ENCODE results near the gene PHLPP2. TPM values are rescaled to one million over a fixed set of nuclear protein-coding genes. Genes with fewer than 3 reads are reported as not detected.
A peak's percentile ranks its signal among the peaks of the same experiment; 100 is the strongest.

The PHLPP2 gene
- total RNA-seq, 1 donor from 2014 or later = 12.7 TPM

DNA sequence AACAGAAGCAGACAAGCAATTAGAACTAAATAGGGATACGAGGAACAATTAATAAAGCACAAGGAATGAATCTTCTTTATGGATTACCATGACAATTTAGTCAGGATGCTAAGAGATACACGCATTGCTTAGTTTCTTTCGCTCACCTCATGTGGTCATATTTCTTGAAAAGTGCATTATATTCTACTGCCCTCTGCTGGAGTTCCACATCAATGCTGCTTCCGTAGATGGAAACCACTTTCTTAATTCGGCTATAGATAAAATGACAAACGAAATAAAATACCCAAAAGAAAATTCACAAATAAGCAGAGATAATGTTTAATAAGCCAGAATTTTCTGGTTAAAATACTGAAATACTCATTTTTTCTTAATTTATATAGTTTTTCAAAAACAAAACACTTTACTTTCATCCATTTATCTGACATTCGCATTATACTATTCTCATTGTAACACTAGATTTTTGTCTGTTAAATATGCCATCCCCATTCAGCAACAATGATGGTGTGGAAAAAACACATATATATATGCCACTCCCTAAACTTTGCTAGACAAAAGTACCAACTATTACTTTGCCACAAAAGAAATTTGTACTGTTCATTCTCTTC, 22.0 kb upstream of the PHLPP2 start:
- no peak for DNase-seq (ENCODE audit: low spot score, unreplicated experiment)
- H3K4me1 Mint-ChIP-seq (ENCODE audit: low read depth) = no peaks in the 10 kb centered on the region
- H3K27me3 Mint-ChIP-seq = no peaks in the 10 kb centered on the region
- no peaks in the 10 kb centered on the region for H3K9me3 Mint-ChIP-seq (ENCODE audit: low read depth)
- TF ChIP-seq, protein P1, sequence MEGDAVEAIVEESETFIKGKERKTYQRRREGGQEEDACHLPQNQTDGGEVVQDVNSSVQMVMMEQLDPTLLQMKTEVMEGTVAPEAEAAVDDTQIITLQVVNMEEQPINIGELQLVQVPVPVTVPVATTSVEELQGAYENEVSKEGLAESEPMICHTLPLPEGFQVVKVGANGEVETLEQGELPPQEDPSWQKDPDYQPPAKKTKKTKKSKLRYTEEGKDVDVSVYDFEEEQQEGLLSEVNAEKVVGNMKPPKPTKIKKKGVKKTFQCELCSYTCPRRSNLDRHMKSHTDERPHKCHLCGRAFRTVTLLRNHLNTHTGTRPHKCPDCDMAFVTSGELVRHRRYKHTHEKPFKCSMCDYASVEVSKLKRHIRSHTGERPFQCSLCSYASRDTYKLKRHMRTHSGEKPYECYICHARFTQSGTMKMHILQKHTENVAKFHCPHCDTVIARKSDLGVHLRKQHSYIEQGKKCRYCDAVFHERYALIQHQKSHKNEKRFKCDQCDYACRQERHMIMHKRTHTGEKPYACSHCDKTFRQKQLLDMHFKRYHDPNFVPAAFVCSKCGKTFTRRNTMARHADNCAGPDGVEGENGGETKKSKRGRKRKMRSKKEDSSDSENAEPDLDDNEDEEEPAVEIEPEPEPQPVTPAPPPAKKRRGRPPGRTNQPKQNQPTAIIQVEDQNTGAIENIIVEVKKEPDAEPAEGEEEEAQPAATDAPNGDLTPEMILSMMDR (IDR thresholded peaks at IDR 0.05; ENCODE audit: unreplicated experiment) = peak; percentile 78
- H3K27ac Mint-ChIP-seq = no peak overlapping the region
- no peak overlapping the region for H3K4me3 Mint-ChIP-seq (ENCODE audit: low read depth)
- peaks cover 27% of the 10 kb centered on the region for H3K36me3 Mint-ChIP-seq (ENCODE audit: insufficient read depth)

DNA sequence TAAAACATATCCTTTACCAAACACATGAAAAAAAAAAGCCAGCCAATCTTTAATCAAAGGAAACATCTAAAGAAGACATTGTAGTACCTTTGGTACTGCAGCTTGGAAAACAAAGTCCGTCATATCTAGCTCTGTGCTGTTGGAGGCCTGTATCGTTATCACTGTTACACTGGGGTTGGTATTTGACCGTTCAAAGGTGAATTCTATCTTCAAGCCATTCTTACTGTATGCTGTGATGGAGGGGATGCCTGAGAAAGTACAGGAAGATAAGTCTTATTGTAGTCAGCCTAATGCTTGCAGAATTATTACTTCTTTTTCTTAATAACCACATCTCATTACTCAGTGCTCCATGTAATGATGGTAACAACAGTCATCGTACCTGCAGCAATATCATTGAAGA, 14.4 kb upstream of the PHLPP2 start:
- Mint-ChIP-seq H3K27me3 (no peaks in the 10 kb centered on the region), H3K36me3 (ENCODE audit: insufficient read depth) (peaks cover 33% of the 10 kb centered on the region), H3K27ac (no peak overlapping the region), H3K9me3 (ENCODE audit: low read depth) (no peaks in the 10 kb centered on the region), H3K4me1 (ENCODE audit: low read depth) (peaks cover 9% of the 10 kb centered on the region), H3K4me3 (ENCODE audit: low read depth) (no peak overlapping the region)
- TF ChIP-seq, protein P1 (IDR thresholded peaks at IDR 0.05; ENCODE audit: unreplicated experiment) = no peak
- no peak for DNase-seq (ENCODE audit: low spot score, unreplicated experiment)

DNA sequence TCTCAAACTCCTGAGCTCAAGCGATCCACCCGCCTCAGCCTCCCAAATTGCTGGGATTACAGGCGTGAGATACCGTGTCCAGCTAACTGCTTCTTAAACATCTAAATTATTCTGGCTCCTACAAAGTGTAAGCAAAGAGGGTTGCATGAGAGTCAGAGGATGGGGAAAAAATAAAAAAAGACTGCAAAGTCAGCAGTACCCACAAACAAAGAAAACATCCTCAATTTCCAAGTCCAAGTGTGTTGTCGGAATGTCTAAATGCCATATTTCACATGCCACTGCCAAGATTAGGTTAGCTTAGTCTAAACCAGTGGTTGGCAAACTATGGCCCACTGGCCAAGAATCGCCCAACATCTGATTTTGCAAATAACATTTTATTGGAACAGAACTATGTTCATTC, 13.0 kb upstream of the PHLPP2 start:
- Mint-ChIP-seq H3K4me1 (ENCODE audit: low read depth) (peaks cover 9% of the 10 kb centered on the region), H3K27ac (no peak overlapping the region), H3K9me3 (ENCODE audit: low read depth) (no peaks in the 10 kb centered on the region), H3K27me3 (no peaks in the 10 kb centered on the region), H3K4me3 (ENCODE audit: low read depth) (no peak overlapping the region), H3K36me3 (ENCODE audit: insufficient read depth) (peaks cover 37% of the 10 kb centered on the region)
- DNase-seq (ENCODE audit: low spot score, unreplicated experiment) = no peak
- TF ChIP-seq, protein P1 (IDR thresholded peaks at IDR 0.05; ENCODE audit: unreplicated experiment) = no peak

DNA sequence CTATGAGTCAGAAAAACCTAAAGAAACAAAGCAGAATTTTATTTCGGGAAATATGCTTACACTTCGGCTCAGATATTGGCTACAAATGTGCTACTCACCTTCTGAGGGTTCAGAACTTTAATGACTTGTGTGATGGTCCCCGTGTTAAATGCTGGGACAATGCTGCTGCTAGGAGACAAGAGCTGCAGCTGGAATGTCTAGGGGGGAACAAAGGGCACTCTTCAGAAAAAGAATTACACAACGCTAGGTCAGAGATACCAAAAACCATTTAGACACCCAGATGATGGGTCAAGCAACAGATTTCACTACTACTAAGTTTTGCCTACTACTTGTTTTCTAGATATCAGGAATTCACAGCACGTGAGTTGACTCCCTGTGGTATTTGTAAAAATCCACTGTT, 10.0 kb upstream of the PHLPP2 start:
- Mint-ChIP-seq H3K9me3 (ENCODE audit: low read depth) (no peaks in the 10 kb centered on the region), H3K4me1 (ENCODE audit: low read depth) (peaks cover 9% of the 10 kb centered on the region), H3K36me3 (ENCODE audit: insufficient read depth) (peaks cover 45% of the 10 kb centered on the region), H3K27ac (peak overlapping the region; percentile 76), H3K27me3 (no peaks in the 10 kb centered on the region), H3K4me3 (ENCODE audit: low read depth) (no peak overlapping the region)
- TF ChIP-seq, protein P1 (IDR thresholded peaks at IDR 0.05; ENCODE audit: unreplicated experiment) = no peak
- no peak for DNase-seq (ENCODE audit: low spot score, unreplicated experiment)

DNA sequence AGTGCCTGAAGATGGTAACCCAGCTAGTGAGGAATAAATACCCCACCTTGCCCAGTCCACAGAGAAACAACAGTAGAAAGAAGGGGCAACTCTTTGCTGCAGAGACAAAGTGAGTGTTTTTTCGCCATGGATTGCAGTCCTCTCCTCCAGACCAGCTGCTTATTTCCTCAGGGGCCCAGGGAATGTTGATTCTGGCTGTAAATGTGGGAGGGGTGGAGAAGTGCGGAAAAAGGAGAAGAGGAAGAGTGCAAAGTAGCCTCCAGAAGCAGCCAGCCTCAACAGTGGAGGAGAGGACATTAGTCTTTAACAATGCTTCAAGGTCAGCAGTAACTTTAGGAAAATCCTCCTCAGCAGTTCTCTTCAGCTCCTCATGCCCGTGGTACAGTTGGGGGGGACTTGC, 8.1 kb upstream of the PHLPP2 start:
- Mint-ChIP-seq H3K9me3 (ENCODE audit: low read depth) (no peaks in the 10 kb centered on the region), H3K36me3 (ENCODE audit: insufficient read depth) (peaks cover 33% of the 10 kb centered on the region), H3K27ac (no peak overlapping the region), H3K4me3 (ENCODE audit: low read depth) (no peak overlapping the region), H3K27me3 (no peaks in the 10 kb centered on the region), H3K4me1 (ENCODE audit: low read depth) (peaks cover 9% of the 10 kb centered on the region)
- DNase-seq (ENCODE audit: low spot score, unreplicated experiment) = no peak
- TF ChIP-seq, protein P1 (IDR thresholded peaks at IDR 0.05; ENCODE audit: unreplicated experiment) = no peak

Data from progenitor cell of endocrine pancreas (in vitro differentiated cells).